ENCODE data around the gene USP5.
"Not testable (repeated sequence)": the region's sequence is repeated elsewhere in the genome, so short reads cannot be mapped to it uniquely, and the experiment has no call there.

The USP5 gene

GRCh38 chr12:6890789-6891645 is 39.1 kb downstream of the USP5 start:
- DNase-seq, result peak; percentile 91

- DNase-seq, result no peak
These were observed 39.7 kb downstream of the USP5 start for GRCh38 chr12:6891646-6892001.

GRCh38 chr12:6892683-6893082 is 40.7 kb downstream of the USP5 start:
- DNase-seq, result not testable (repeated sequence)

GRCh38 chr12:6894321-6894720 is 42.4 kb downstream of the USP5 start:
- no peak for DNase-seq

- no peak for DNase-seq
These were observed 45.0 kb downstream of the USP5 start for GRCh38 chr12:6896846-6897435.

GRCh38 chr12:6899427-6899826 is 47.5 kb downstream of the USP5 start:
- DNase-seq, result no peak

GRCh38 chr12:6899837-6900519 is 48.0 kb downstream of the USP5 start:
- no peak for DNase-seq

- DNase-seq, result no peak
These were observed 50.5 kb downstream of the USP5 start for GRCh38 chr12:6902448-6902847.

- no peak for DNase-seq
These were observed 51.8 kb downstream of the USP5 start for GRCh38 chr12:6903722-6904121.

- peak; percentile 84 for DNase-seq
These were observed 52.6 kb downstream of the USP5 start, which contains the start of gene LRRC23 for GRCh38 chr12:6904280-6905276. Gene LRRC23 (plus strand): TSS chr12:6904822. CDS start chr12:6905634, 812 bp downstream.

GRCh38 chr12:6905414-6906040 is 53.6 kb downstream of the USP5 start:
- no peak for DNase-seq

GRCh38 chr12:6908141-6908540 is 56.2 kb downstream of the USP5 start:
- DNase-seq, result not testable (repeated sequence)

- no peak for DNase-seq
These were observed 57.6 kb downstream of the USP5 start for GRCh38 chr12:6909421-6910145.

- DNase-seq, result no peak
These were observed 60.4 kb downstream of the USP5 start for GRCh38 chr12:6912164-6912935.

GRCh38 chr12:6914246-6914946 is 62.4 kb downstream of the USP5 start, which contains the start of gene ENO2:
Gene ENO2 (plus strand): TSS chr12:6914580. CDS start chr12:6915833, 1,253 bp downstream.
- peak; percentile 52 for DNase-seq

- DNase-seq, result peak; percentile 44
These were observed 63.2 kb downstream of the USP5 start for GRCh38 chr12:6914947-6915788.

- DNase-seq, result no peak
These were observed 63.9 kb downstream of the USP5 start for GRCh38 chr12:6915789-6916285.
